ENCODE measurements around the gene MAB21L4.

The MAB21L4 gene

DNA sequence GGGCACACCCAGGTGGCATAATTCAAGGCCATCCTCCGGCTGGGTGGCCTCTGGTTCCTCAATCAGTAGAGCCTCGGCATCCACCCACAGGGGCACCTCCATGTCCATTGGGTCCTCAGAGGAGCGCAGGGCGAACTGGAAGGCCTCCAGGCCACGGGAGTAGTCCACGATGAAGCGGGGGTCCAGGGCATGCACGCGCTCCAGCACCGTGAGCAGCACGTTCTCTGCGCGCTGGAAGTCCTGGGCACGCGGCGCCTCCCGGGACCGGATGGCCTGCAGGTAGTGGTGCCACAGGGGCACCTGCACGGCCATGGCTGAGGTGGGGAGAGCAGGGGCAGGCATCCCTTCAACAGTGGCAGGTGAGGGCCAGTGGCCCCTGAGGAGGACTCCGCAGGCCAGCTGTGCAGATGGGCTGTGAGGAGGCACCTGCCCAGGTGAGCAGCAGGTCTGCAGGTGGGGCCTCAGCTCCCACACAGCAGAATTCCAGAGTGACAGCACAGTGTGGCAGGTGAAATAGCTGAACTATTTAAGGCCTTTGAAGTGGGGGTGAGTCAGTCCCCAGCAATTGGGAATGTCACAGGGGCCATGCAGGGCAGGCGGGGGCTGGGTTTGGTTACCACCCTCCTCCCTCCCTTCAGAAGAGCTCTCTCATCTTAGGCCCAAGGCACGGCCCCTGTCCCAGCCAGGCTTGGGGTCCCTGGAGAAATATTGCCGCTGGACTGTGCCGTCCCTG, at the start of gene MAB21L4:
MAB21L4 (minus strand) TSS at position 501 of the 733 bp plus-strand sequence; CDS start at position 342, 159 bp downstream.
- no peak for DNase-seq (ENCODE audit: low read depth)

DNA sequence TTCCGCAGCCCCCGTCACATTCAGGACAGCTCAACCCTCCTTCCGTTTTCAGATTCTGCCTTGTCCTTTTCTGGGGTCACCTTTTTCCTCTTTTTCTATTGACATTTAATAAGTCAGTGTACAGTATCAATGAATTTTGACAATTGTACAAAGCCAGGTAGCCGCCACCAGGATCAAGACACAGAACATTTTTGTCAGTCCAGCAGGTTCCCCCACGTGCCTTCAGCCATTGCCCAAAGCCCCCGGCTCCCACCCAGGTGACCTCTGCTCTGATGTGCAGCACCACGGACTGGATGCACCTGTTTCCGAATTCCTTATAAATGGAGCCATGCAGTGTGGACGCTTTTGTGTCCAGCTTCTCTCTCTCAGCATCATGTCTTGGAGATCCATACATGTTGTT, 40.1 kb upstream of the MAB21L4 start:
- no peak for DNase-seq (ENCODE audit: low read depth)

DNA sequence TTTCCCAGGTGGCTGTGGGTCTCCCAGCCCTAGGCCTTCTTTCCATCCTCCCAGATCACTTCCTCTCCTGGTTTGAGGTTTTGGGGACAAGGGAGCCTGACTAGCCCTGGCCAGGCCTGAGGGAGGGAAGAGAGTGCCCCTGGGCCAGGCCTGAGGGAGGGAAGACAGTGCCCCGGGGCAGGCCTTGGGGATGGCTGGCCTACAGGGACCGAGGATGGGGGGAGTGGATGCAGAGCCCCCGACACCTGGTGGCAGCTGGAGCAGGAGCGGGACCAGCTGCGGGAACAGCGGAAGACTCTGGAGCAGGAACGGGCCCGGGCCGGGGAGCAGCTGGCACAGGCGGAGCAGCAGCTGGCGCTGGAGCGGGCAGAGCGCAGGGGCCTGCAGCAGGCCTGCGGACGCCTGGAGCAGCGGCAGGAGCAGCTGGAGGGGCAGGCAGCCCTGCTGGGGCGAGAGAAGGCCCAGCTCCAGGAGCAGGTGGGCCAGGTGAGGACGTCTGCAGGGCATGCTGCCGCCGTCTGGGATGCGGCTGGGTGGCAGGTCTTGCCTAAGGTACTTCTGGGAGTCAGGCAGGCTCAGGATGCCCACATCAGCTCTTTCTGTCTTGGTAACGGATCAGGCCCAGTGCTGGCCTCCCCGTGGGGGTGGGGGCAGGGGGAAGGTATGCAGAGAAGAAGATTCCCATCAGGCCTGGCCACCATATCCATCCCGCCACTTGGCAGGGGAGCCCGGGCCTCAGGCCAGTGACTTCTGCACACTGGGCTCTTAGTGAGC, 39.3 kb upstream of the MAB21L4 start:
- no peak for DNase-seq (ENCODE audit: low read depth)

DNA sequence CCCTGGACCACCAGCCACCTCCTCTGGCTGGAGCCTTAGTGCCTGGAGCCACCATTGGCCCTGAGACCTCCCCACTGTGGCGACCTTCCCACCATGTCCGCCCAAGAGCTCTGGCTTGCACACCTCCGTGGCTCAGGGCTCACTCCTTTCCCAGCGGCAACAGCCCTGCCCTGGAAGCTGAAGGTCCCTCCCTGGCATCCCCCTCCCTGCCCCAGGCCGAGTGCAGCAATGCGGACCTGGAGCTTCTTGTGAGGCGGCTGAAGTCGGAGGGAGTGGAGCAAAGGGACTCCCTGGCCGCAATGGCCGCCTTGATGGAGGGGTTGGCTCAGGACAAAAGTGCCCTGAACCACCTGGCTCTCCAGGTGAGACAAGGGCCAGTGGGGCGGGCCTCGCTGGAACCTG, 38.7 kb upstream of the MAB21L4 start:
- DNase-seq (ENCODE audit: low read depth): no peak

DNA sequence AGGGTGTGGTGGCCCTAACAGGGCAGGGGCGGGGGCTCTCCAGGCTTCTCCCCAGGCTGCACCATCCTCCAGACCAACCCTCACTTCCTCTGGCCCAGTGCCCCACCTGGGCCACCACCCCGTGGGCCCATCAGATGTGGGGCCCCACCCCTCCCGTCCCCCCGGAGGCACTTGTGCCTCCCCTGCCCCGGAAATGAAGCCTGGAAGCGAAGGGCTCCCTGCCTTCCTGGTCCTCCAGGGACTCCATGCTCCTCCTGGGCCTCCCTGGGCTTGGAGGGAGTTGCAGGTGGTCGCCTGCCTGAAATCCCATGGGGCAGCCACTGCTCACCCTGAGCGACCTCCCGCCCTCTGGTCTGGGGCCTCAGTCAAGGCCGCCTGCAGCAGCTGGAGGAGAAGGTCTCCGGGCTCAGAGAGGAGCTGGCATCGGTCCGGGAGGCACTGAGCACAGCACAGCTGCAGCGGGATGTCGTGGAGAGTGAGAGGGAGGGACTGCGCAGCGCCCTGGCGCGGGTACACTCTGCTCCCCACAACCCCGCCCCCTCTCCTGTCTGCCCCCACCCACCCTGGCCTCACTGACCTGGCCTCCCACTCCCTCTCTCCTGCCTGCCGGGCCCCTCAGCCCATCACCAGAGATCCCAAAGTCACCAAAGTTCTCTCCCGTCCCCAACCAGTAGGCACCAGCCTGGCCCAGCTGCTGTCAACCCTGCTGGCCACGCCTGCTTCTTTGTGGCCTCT, 38.2 kb upstream of the MAB21L4 start:
- DNase-seq (ENCODE audit: low read depth): no peak

DNA sequence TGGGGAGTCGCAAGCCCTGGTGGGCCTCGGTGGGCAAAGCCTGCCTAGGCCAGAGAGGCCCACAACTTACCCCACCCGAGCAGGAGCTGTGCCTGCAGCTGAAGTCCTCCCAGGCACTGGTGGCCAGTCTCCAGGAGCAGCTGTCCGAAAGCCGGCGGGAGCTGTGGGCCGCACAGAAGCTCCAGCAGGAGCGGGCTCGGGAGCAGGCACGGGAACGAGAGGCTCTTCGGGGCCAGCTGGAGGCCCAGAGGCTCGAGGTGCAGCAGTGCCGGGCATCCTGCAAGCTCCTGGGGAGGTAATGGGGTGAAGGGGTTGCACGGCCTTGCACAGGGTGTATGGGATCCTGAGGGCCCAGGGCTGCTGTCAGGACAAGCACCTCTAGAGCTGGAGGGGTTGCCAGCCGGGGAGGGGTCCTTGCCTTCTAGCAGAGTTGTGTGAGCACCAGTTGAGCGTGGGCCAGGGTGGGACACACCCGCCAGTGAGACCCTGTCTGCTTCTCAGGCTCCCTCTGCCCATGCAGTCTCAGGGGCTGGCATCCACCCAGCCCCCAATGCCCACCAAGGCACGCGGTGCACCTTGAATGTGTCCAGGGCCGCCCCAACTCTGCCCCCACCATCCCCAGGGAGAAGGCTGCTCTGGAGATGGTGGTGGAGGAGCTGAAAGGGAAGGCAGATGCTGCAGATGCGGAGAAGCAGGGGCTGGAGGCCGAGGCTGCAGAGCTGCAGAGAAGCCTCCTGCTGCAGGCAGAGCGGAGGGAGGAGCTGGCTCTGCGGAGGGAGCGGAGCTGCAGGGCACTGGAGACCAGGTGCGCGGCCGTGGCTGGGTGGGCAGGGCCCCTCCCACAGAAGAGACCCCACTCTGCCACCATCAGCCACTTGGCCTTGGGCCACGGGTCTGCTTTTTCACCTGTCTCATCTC, 37.4 kb upstream of the MAB21L4 start:
- no peak for DNase-seq (ENCODE audit: low read depth)

DNA sequence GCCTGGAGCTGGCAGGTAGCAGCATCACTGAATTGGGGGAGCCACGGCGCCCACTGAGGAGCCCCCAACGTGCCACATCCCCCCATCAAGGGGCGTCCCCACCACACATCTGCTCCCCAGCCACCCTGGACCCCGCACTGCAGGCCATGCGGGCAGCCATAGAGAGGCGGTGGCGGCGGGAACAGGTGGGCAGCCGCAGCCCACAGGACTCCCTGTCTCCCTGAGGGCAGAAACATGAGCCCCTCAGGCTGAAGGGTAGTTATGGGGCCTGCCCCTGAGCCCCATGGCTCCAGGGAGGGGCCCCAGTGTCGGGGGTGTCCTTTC, 36.7 kb upstream of the MAB21L4 start:
- no peak for DNase-seq (ENCODE audit: low read depth)

DNA sequence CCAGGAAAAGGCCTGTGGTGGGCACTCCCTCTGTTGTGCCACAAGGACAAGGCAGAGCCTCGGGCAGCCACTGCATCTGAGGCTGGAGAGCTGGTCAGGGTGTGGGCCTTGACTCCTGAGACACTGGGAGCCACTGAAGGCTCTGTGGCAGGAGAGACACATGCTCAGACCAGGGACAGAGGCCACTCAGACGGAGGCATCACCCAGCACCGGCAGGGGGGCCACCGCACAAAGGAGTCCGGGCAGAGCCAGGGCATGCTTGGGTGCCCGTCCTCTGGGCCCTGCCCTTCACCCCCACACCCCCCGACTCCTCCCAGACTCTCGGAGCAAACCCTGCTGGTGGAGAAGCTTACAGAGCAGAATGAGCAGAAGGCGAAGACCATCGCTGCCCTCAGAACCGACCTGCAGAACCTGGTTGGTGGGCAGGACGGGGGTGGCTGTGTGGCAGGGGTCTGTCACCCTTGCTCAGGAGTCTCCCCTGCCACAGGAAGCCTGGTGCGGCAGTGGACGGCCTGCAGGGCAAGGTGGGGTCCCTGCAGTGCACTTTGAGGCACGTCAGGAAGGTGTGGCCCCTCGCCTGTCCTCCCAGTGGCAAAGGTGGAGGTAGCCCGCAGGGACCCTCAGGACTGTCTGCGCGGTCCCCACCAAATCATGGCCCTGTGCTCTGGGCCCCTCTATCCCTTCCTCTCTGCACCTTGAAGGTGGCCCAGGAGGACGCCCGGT, 36.2 kb upstream of the MAB21L4 start:
- DNase-seq (ENCODE audit: low read depth): no peak

DNA sequence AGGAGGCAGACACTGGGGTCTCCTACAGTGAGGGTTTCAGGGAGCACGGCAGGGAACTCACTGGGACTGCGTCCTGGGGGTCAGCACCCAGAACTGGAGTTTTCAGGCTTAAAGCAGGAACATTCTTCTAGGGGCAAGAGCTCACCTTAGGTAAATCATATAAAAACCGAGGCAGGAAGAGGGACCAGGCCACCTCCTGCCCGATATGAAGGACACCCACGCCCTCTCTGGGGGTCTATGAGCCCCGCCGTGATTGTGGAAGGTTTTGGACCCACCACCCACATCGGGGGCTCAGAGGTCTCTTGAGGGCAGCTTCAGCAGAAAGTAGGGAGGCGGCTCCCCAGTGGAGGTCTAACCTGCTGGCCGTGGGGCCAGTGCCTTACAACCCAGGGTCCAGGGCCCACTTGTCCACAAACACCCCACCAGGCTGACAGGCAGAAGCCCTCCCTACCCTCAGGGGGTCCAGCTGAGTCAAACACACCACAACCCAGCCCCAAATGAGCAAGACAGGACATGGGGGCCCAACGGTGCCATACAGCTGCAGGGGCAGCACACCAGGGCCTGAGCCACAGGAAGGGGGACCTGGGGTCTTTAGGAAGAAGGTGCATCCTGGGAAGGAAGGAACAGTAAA, 35.5 kb upstream of the MAB21L4 start:
- DNase-seq (ENCODE audit: low read depth): no peak

DNA sequence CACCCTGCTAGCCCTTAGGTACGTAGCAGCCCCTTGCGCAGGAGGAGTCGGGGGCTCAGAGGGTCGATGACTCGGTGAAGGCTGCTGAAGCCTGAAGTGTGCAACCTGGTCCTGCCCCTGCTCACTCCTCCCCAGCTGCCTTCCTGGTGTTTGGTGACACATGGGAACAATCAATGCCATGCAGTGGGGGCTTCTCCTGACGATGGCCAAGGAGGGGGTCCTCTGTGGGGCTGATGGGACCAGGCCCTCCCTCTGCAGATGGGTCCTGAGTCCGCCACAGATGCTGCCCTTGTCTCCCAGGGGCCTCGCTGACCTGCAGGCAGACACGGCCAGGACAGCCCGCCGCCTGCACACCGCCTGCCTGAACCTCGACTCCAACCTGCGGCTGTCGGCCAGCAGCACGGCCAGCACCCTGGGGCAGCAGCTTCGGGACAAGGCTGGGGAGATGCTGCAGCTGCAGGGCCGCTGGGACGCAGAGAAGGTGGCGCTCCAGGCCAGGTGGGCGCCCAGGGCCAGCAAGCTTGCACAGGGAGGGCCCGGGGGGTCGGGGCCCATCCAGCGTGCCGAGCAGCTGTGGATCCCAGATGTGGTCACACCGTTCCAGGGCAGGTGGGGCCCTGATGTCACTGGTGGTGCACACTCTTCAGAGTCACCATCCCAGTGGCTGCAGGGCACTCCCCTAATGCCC, 34.8 kb upstream of the MAB21L4 start:
- no peak for DNase-seq (ENCODE audit: low read depth)

DNA sequence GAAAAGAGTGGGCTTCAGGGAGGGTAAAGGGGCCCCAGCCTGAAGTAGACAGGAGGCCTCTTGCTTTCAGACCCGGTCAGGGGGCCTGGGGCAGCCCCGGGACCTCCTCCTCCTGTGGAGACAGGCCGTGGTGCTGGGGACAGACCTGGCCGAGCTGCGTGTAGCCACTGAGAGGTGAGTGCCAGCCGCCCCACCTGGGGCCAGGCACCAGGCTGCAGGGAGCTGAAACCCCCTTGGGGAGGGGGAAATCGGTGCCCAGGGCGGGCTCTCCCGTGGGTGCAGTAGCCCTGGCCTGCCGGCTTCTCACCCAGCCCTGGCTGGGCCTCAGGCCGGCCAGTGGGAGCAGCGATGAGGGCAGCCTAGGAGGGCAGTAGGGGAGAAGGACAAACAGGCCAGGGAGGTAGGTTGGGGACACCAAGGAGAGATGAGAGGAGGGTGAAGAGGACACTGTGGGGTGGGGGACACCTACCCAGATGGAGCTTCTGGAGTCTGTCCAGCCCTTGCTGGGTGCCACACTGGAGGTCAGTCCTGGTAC, 34.2 kb upstream of the MAB21L4 start:
- DNase-seq (ENCODE audit: low read depth): no peak

DNA sequence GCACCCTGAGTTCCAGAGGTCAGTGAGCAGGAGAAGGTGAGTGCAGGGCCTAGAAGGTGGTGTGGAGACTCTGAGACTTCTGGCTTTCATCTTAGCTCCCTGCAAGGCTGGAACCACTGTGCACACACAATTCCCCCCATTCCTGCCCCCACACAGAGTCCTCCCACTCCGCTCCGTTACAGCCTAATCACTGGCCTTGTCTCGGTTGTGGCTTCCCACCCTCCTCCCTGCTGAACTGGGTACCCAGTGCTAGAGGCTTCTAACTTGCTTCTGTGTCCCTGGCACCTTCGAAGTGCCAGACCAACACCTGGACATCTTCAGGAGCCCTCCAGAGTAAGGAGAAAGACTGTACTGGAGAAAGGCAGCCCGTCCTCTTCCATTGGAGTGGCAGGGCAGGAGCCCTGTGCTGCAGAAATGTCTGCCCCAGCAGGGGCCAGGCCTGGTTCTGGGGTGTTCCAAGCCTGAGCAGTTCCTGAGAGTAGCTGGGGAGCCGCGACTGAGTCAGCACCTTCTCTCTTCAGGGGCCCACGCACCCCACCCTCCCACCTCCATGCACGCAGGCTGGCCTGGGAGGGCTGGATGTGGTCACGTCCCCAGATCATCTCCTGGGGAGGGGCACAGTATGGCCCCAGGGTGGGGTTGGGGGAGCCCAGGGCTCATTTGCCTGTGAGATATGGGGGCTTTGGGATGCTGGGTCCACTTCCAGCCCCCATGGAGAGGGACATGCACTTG, 33.6 kb upstream of the MAB21L4 start:
- DNase-seq (ENCODE audit: low read depth): no peak

DNA sequence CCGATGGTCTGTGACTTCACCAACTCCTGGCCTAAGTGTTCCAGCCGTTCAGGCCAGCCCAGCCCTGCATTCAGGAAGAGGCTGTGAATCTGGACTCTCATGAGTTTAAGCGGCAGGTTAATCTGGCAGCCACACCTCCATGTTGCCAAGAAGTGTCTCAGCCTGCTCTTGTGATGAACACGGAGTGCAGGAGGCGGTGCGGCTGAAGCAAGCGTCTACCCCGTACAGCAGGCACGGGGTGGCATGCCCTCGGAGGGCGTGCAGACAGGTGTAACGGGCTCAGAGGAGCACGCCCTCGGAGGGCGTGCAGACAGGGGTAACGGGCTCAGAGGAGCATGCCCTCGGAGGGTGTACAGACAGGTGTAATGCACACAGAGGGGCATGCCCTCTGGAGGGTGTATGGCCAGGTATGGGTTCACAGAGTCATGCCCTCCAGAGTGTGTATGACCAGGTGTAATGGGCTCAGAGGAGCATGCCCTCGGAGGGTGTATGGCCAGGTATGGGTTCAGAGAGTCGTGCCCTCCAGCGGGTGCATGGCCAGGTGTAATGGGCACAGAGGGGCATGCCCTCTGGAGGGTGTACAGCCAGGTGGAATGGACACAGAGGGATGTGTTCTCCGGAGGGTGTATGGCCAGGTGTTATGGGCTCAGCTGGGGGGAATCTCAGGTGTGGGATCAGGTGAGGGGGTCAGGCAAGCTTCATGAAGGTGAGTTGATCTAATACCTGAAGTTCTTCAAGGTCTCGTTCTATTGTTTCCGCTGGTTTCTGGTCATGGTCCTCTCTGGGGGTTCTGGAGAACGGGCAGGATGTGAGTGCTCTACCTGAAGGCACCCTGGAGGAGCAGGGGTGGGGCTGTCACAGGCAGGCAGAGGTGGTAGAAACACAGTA, 32.8 kb upstream of the MAB21L4 start:
- no peak for DNase-seq (ENCODE audit: low read depth)

DNA sequence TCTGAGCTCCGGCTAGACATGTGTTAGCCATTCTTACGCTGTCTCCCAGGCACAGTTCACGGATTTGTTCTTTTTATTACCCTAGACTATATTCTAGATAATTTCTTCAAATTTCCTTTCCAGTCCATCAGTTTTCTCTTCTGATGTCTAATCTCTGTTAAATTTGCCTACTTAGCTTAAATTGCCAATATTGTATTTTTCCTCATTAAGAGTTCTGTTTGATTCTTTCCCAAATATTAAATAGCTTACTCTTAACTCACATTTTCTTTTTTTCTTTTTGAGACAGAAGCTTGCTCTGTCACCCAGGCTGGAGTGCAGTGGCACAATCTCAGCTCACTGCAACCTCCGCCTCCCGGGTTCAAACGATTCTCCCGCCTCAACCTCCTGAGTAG, 31.4 kb upstream of the MAB21L4 start:
- DNase-seq (ENCODE audit: low read depth): no peak

DNA sequence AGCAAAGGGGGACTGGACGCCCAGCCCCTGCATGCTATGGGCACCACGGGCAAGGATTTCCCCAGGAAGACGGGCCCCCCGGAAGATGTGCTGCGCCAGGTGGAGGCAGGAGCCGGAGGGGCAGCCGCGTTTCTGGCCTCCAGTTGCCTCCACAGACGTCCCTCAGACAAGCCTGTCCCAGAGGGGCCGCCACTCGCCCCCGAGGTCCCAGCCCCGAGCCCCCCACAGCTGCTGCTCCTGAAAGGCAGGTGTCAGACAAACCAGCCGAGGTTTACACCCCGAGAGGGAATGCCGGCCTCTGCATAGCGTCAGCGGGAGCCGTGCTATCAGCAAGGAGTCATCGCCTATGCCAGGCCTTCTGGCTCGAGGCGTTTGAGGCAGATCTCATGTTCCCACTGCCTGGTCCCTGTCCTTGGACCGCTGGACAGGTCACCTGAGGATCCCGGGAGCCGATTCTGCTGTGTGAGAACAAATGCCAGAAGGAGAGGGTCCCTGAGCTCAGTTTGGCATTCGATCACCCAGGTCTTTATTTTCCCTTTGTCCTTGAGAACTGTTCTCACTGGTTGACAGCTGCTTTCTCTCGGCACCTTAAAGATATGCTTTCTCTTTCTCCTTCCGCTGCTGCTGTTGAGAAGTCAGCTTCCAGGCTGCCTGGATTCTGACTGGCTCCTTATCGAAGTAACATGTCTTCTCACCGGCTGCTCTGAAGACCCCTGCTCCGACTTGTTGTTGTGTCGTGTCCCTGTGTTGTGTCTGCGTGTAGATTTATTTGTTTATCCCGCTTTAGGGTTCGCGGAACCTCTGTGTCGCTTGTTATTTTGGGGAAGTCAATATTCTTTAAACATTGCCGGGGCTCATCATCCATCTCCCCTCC, 30.8 kb upstream of the MAB21L4 start:
- no peak for DNase-seq (ENCODE audit: low read depth)

DNA sequence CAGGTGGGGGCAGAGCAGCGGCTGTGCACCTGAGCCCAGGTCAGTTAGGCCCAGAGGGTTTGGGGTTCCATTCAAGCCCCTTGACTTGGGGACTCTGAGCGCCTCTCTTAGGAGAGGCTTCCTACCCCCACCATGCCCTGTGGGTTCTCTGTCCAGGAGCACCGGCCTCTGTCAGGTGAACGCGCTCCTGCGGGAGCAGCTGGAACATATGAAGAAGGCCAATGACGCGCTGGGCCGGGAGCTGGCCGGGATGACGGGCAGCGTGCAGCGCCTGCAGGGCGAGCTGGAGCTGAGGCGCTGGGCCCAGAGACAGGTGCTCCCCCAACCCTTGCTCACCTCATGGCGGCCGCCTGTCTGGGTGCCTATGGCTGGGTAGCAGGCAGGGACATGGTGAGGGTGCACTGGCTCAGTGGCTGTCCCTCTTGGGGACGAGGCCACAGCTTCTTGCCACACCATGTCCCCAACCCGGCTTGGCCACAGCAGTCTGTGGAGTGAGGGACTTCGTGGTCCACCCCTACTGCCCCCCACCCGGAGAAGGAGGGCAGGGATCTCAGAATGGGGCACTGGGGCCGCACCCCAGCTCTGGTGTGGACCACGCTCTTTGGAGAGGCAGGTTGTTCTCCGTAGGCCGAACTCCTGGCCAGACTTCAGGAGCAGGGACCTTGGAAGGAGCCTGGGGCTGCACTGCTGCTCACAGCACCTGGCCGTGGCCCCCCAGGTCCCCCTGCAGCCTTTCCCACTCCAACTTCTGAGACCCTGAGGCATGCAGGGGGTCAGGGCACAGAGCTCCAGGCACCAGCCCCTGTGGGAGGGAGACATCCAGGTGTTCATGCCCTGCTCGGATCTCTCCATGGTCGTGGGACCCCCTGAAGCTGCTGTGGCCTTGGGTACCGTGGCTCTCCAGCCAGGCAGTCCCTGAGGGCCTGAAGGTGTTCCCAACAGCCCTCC, 29.9 kb upstream of the MAB21L4 start:
- DNase-seq (ENCODE audit: low read depth): no peak

All from activated T-cell treated with anti-CD3 and anti-CD28 coated beads for 24 hours (primary cell).